GM10847 (cell line): ENCODE results near the gene PSMD5.

Experiments
- POLR2A ChIP-seq: IDR thresholded peaks from 2 replicates; pipeline ENCODE4 v1.6.1; 2011; ENCODE audit not compliant: insufficient read length; ENCODE audit errors: extremely low read depth

The PSMD5 gene

DNA sequence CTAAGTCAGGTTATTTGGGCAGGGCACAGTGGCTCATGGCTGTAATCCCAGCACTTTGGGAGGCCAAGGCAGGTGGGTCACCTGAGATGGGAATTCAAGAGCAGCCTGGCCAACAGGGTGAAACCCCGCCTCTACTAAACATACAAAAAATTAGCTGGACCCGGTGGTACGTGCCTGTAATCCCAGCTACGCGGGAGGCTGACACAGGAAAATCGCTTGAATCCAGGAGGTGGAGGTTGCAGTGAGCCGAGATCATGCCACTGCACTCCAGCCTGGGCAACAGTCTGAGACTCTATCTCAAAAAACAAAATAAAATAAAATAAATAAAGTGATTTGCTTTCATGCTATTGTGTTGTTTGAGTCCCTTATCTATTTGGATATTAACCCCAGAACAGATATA, 41.3 kb downstream of the PSMD5 start:
- TF ChIP-seq POLR2A: no peak

DNA sequence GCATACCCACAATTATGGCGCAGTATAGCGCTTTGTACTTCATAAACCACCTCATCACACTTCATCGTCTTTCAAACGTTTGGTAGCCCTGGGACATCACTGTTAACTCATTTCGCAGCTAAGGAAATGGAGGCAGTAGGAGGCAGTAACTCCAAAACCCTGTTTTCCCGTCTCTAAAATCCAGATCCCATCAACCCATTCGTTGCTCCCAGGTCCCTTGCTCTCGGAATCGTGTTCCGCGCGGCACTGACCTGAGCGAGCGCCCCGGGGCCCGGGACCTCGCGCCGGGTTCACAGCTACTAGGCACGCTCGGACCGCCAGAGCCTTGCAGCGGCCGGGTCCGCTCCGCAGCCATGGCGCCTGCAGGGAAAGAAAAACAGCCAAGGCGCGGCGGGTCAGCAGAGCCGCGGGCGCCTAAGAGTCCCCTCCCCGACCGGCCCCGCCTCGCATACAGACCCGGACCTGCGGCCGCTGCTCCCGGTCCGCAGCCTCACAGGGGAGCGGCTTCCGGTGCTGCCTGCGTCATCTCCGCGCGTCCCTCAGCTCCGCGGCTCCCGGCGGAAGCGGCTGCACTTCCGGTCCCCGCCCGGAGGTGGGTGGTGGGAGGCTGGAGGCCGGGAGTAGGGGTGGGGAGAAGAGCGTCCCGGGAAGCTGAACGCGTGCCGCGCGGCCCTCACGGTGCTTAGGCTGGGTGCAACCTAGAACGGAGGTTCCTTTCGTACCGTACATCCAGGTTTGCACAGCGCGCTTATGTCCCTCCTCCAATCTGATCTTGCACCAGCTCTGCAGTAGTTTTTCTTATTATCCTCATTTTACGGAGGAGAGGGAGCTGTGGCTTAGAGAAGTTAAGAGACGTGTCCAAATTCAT, 49.6 kb downstream of the PSMD5 start, which contains the start of gene FBXW2:
TSS of gene FBXW2 (minus strand) at position 519 of the 868 bp plus-strand sequence. CDS start 5,158 bp downstream, outside the sequence.
- TF ChIP-seq POLR2A: peak; percentile 97

- TF ChIP-seq POLR2A: no peak
These were observed 51.6 kb downstream of the PSMD5 start for GRCh38 chr9:120791161-120791560.

GRCh38 chr9:120787933-120788332, 54.8 kb downstream of the PSMD5 start:
- no peak for TF ChIP-seq POLR2A

GRCh38 chr9:120783602-120784047, 59.1 kb downstream of the PSMD5 start:
- TF ChIP-seq POLR2A: no peak

GRCh38 chr9:120781236-120781635, 61.5 kb downstream of the PSMD5 start:
- no peak for TF ChIP-seq POLR2A

GRCh38 chr9:120780367-120780766, 62.4 kb downstream of the PSMD5 start:
- no peak for TF ChIP-seq POLR2A

DNA sequence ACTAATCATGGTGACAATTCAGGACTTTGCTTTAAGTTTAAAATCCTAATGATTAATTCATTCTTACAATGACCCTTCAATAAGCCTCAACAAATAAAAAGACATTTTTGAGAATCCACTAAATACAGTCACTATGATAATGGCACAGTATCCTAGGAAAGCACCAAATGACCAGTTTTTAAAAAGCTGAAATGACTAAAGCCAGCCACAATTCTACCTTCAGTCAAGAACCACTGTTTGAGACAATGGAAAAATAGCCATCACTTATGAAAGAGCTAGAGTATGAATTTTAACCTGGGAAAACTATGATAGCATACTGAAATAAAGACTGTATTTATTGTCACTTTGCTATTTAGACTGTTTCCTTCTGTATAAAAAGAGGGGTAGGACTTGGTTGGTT, 63.5 kb downstream of the PSMD5 start:
- no peak for TF ChIP-seq POLR2A

- no peak for TF ChIP-seq POLR2A
These were observed 64.0 kb downstream of the PSMD5 start for GRCh38 chr9:120778758-120779157.

DNA sequence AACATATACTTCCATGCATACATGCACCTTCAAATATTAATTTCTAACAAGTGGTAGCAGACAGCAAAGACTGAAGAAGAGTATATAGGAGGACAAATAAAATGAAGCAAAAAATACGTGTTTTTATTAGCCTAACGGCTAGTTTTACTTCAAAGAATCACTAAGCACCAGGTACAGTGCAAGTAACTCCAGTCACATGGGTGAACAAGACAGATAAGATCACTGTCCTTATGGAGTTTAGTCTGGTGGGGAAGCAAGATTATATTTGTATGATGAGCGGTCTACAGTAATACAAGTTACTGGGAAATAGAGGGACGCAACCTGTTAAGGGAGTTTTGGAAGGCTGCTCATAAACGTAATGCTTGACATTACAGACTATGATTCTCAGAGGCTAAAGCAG, 65.5 kb downstream of the PSMD5 start:
- TF ChIP-seq POLR2A: no peak

- no peak for TF ChIP-seq POLR2A
These were observed 65.9 kb downstream of the PSMD5 start for GRCh38 chr9:120776788-120777187.

GRCh38 chr9:120775859-120776258, 66.9 kb downstream of the PSMD5 start:
- no peak for TF ChIP-seq POLR2A

GRCh38 chr9:120774719-120775118, 68.0 kb downstream of the PSMD5 start:
- TF ChIP-seq POLR2A: no peak

- TF ChIP-seq POLR2A: no peak
These were observed 69.5 kb downstream of the PSMD5 start for GRCh38 chr9:120773256-120773655.

DNA sequence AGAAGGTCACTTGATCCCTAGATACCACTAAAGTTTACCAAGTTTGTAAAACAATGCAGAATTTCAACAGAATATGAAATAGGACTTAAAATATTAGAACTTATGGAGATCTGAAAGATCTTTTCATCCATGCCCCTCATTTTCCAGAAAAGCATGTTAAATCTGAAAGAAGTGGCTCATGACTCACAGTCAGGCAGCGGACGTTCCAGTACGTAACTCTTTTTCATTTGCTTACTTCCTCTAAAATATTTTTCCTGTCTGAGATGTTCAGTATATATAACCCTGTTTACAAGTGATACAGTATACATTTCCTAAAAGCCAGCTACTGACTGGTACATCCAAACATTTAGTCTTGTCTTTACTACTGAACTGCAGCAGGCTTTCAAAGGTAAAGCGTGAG, 71.8 kb downstream of the PSMD5 start:
- TF ChIP-seq POLR2A: no peak

- TF ChIP-seq POLR2A: no peak
These were observed 73.8 kb downstream of the PSMD5 start for GRCh38 chr9:120768886-120769285.

GRCh38 chr9:120768247-120768646, 74.5 kb downstream of the PSMD5 start:
- TF ChIP-seq POLR2A: no peak
